Left lung (tissue), 10 donors: ENCODE results near the gene SPEF1. TPM values are rescaled to one million over a fixed set of nuclear protein-coding genes. Genes with fewer than 3 reads are reported as not detected.

Source experiments
- ATAC-seq: fragments of 200-7000 bp; cut with Tn5 transposase; one replicate; pipeline ENCODE4 v1.9.1; 2020; ENCODE audit warnings: moderate library complexity
- DNase-seq, 4 donors: peaks; one replicate each; pipeline ENCODE4 v3.0.0-alpha.2; 2013 to 2020
- H3K27ac ChIP-seq, 2 donors: fragments of 200-600 bp; sonication (generic) in 1 of 2; one replicate each; pipeline versions ENCODE4 v1.5.0 to v1.8.0; 2020 to 2021
- H3K27me3 ChIP-seq, 2 donors: fragments of 200-600 bp; sonication (generic) in 1 of 2; one replicate each; pipeline versions ENCODE4 v1.5.0 to v1.8.0; 2020 to 2021
- H3K36me3 ChIP-seq, 2 donors: fragments of 200-600 bp; sonication (generic) in 1 of 2; one replicate each; pipeline versions ENCODE4 v1.5.0 to v1.8.0; 2020 to 2021
- H3K4me1 ChIP-seq, 2 donors: fragments of 200-600 bp; one replicate each; pipeline ENCODE4 v1.8.0; 2021
- H3K4me3 ChIP-seq, 2 donors: fragments of 200-600 bp; sonication (generic) in 1 of 2; one replicate each; pipeline versions ENCODE4 v1.5.0 to v1.8.0; 2020 to 2021; ENCODE audit warnings: mild to moderate bottlenecking in 1 of 2
- H3K9me3 ChIP-seq, 2 donors: fragments of 200-600 bp; sonication (generic) in 1 of 2; one replicate each; pipeline versions ENCODE4 v1.5.0 to v1.8.0; 2020 to 2021
- intact Hi-C, 2 donors: fragments of 100-400 bp; cut with DNase I; formaldehyde crosslinking; loops; one replicate each; pipeline versions ENCODE4 v1.11.2 to v1.14.2; 2022
- polyA plus RNA-seq, 6 donors: library from polyadenylated mRNA; unstranded; fragments of 120-200 nt; gene quantifications; one replicate each; pipeline ENCODE4 v1.2.1, GENCODE V29; 2013; ENCODE audit not compliant: insufficient read length in 6 of 6
- total RNA-seq, 2 donors: library from RNA; stranded (reverse); fragmentation: NEBNext Ultra II Directional; extraction: Animal tissue kit (Norgen Biotek cat#: 25700); gene quantifications; one replicate each; pipeline ENCODE4 v1.2.1, GENCODE V29; 2021
- TF ChIP-seq, protein P1 (sequence below), 2 donors: fragments of 200-600 bp; sonication (generic) in 1 of 2; IDR thresholded peaks; one replicate each; pipeline versions ENCODE4 v1.5.0 to v1.8.0; 2021; ENCODE audit warnings: antibody characterized with exemption in 2 of 2
- donor health status: DM: no; HTN: yes; CAD: no.
- donor health status: DM: no; HTN: no; CAD: no.

SPEF1 gene
- total and polyA plus RNA-seq, 8 donors = 0.26 to 4.0 (median 1.9) TPM

DNA sequence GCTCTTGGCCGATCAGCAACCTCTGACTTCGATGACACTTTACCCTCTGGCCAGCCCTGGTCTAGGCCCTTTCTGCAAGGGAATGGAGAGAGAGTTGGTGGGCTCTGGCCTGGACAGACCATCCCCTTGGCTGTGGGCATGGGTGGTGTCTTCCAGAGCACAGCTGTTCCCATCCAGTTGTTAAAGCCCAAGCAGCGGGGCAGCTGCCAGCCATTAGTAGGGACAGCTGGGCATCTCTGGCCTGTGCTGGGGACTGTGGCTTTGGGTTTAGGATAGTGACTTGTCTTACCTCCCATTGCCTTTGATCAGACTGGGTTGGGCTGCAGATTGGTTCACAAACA lies 17.6 kb upstream of the SPEF1 start:
- Histone ChIP-seq H3K9me3 (no peaks in the 10 kb centered on the region), H3K4me3 (peak overlapping the region in 1 of 2 donors; percentile 79), H3K36me3 (peaks cover 0 to 61% of the 10 kb centered on the region in 2 donors), H3K27ac (peak overlapping the region; percentile 51 to 91), H3K4me1 (peaks cover 57 to 86% of the 10 kb centered on the region in 2 donors), H3K27me3 (no peaks in the 10 kb centered on the region)
- no peak for DNase-seq
- TF ChIP-seq, protein P1, sequence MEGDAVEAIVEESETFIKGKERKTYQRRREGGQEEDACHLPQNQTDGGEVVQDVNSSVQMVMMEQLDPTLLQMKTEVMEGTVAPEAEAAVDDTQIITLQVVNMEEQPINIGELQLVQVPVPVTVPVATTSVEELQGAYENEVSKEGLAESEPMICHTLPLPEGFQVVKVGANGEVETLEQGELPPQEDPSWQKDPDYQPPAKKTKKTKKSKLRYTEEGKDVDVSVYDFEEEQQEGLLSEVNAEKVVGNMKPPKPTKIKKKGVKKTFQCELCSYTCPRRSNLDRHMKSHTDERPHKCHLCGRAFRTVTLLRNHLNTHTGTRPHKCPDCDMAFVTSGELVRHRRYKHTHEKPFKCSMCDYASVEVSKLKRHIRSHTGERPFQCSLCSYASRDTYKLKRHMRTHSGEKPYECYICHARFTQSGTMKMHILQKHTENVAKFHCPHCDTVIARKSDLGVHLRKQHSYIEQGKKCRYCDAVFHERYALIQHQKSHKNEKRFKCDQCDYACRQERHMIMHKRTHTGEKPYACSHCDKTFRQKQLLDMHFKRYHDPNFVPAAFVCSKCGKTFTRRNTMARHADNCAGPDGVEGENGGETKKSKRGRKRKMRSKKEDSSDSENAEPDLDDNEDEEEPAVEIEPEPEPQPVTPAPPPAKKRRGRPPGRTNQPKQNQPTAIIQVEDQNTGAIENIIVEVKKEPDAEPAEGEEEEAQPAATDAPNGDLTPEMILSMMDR (IDR thresholded peaks at IDR 0.05) = no peak
- ATAC-seq = no peak
- intact Hi-C loops = no loop called here

DNA sequence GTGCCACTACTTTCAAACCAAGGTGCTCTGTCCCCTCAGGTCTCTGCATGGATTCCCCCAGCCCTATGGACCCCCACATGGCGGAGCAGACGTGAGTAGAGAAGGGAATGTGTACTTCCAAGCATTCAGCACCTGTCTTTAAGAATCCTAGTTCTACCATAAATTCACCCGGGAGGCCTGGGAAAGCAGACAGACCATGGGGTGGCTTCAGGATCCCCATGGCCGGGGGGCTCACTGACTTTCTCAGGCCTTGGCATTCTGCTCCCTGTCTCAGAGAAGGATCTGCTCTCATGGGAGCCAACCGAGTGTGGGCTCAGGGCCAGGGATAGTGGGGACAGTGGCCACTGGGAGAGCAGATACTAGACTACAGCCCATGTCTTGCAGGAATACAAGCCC lies 17.1 kb upstream of the SPEF1 start:
- no peaks in the 10 kb centered on the region for H3K9me3 ChIP-seq
- H3K36me3 ChIP-seq = peaks cover 0 to 56% of the 10 kb centered on the region in 2 donors
- H3K4me1 ChIP-seq = peaks cover 52 to 81% of the 10 kb centered on the region in 2 donors

DNA sequence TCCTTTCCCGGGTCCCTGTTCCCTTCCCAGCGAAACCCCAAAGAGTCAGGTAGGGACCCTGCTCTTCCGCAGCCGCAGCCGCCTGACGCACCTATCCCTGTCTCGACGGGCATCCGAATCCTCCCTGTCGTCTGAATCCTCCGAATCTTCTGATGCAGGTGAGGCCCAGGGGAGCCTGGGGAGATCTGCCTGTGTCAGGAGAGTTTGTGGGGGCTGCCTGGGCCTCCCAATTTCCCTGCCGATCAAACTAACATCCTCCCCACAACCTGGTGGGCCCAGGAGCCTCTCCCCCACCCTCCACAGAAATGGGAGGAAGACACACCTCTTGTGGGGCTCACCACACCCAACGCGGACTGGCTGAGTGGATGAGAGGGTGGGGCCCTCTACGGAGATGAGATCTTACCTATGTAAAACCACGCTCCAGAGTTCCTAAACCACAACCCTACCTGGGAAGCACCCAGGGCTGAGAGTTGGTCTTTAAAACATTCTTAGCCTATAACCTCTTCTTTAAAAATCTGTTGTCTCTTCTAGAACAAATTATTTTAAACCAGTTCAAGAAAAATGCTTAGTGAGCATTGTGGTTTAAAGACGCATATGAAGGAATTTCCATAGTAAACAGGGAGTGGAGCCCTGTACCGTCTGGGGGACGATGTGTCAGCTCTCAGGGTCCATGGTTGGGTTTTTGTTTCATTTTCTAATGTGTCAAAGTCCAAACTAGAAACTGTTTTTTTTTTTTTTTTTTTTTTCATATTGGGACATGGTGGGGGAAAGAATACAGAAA lies 16.5 kb upstream of the SPEF1 start:
- Histone ChIP-seq H3K27ac (peak overlapping the region; percentile 73 to 91), H3K9me3 (no peaks in the 10 kb centered on the region), H3K36me3 (peaks cover 0 to 50% of the 10 kb centered on the region in 2 donors), H3K27me3 (no peaks in the 10 kb centered on the region), H3K4me1 (peaks cover 48 to 75% of the 10 kb centered on the region in 2 donors), H3K4me3 (peak overlapping the region; percentile 61 to 79)
- DNase-seq (peak in 1 of 4 donors; percentile 50), ATAC-seq (peak; percentile 4)
- intact Hi-C loops = no loop called here
- TF ChIP-seq, protein P1 (IDR thresholded peaks at IDR 0.05) = no peak

More for the DNA sequence above, 17.1 kb upstream of the SPEF1 start:
- TF ChIP-seq, protein P1 (IDR thresholded peaks at IDR 0.05) = no peak
- peak in 1 of 4 donors; percentile 29 for DNase-seq
- peak overlapping the region; percentile 51 to 91 for H3K27ac ChIP-seq
- ATAC-seq = no peak
- H3K4me3 ChIP-seq = peak overlapping the region; percentile 61 to 79
- intact Hi-C loops = no loop called here
- H3K27me3 ChIP-seq = no peaks in the 10 kb centered on the region

DNA sequence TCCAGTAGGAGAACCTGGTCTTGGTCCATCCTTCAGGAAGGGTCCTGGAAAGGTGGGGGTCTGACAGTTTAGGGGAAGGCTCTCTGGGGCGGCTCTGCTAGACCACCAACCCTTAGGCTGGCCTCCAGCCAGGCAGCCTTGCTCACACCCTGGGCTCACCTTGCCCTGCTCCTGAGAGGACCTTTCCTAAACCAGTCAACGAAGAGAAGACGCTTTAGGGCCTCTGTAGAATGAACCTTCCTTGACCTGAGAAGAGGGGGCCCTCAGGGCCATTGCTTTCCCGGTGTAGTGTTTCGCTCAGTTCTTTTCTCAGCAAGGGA lies 15.9 kb upstream of the SPEF1 start:
- TF ChIP-seq, protein P1 (IDR thresholded peaks at IDR 0.05) = no peak
- H3K4me1 ChIP-seq = peaks cover 43 to 69% of the 10 kb centered on the region in 2 donors
- H3K27me3 ChIP-seq = no peaks in the 10 kb centered on the region
- intact Hi-C loops = no loop called here
- ATAC-seq = no peak
- peak in 1 of 4 donors; percentile 33 for DNase-seq
- peak overlapping the region; percentile 61 to 79 for H3K4me3 ChIP-seq
- no peaks in the 10 kb centered on the region for H3K9me3 ChIP-seq
- H3K27ac ChIP-seq = peak overlapping the region; percentile 73 to 91
- H3K36me3 ChIP-seq = peaks cover 0 to 44% of the 10 kb centered on the region in 2 donors

DNA sequence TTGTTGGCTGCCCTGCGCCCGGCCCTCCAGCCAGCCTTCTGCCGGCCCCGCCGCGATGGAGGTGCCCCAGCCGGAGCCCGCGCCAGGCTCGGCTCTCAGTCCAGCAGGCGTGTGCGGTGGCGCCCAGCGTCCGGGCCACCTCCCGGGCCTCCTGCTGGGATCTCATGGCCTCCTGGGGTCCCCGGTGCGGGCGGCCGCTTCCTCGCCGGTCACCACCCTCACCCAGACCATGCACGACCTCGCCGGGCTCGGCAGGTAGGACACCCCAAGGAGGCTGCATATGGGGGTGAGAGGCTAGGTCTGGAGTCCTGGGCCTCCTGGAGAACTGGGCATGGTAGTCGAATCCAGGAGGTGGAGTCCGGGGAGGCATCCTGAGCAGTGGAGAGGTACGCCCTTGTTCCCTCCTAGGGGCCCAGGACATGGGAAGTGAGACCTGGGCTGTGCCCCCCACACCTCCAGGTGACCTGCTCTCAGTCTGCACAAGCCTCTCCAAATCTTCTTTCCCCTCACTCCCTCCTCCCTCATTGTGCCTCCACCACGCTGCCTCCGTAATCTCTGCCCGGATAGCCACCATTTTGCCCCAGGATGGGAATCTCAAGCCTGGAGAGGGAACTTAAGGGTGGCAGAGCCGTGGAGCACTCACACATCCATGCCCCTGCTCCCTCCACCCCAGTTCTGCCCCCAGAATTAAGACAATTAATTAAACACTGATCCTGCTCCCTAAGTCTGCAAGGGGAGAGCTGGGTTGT lies 15.4 kb upstream of the SPEF1 start:
- ATAC-seq (no peak), DNase-seq (peak in 1 of 4 donors; percentile 34)
- TF ChIP-seq, protein P1 (IDR thresholded peaks at IDR 0.05) = no peak
- peak overlapping the region; percentile 61 to 79 for H3K4me3 ChIP-seq
- peaks cover 38 to 64% of the 10 kb centered on the region in 2 donors for H3K4me1 ChIP-seq
- H3K9me3 ChIP-seq = no peaks in the 10 kb centered on the region
- peak overlapping the region; percentile 73 to 91 for H3K27ac ChIP-seq
- intact Hi-C loops = no loop called here
- H3K36me3 ChIP-seq = peaks cover 0 to 39% of the 10 kb centered on the region in 2 donors
- no peaks in the 10 kb centered on the region for H3K27me3 ChIP-seq
